Left lung (tissue), 10 donors: ENCODE results near the gene IGF1R. TPM values are rescaled to one million over a fixed set of nuclear protein-coding genes. Genes with fewer than 3 reads are reported as not detected.

ENCODE experiments used
- ATAC-seq: fragments of 200-7000 bp; cut with Tn5 transposase; one replicate; pipeline ENCODE4 v1.9.1; 2020; ENCODE audit warnings: moderate library complexity
- DNase-seq, 4 donors: peaks; one replicate each; pipeline ENCODE4 v3.0.0-alpha.2; 2013 to 2020
- H3K27ac ChIP-seq, 2 donors: fragments of 200-600 bp; sonication (generic) in 1 of 2; one replicate each; pipeline versions ENCODE4 v1.5.0 to v1.8.0; 2020 to 2021
- H3K27me3 ChIP-seq, 2 donors: fragments of 200-600 bp; sonication (generic) in 1 of 2; one replicate each; pipeline versions ENCODE4 v1.5.0 to v1.8.0; 2020 to 2021
- H3K36me3 ChIP-seq, 2 donors: fragments of 200-600 bp; sonication (generic) in 1 of 2; one replicate each; pipeline versions ENCODE4 v1.5.0 to v1.8.0; 2020 to 2021
- H3K4me1 ChIP-seq, 2 donors: fragments of 200-600 bp; one replicate each; pipeline ENCODE4 v1.8.0; 2021
- H3K4me3 ChIP-seq, 2 donors: fragments of 200-600 bp; sonication (generic) in 1 of 2; one replicate each; pipeline versions ENCODE4 v1.5.0 to v1.8.0; 2020 to 2021; ENCODE audit warnings: mild to moderate bottlenecking in 1 of 2
- H3K9me3 ChIP-seq, 2 donors: fragments of 200-600 bp; sonication (generic) in 1 of 2; one replicate each; pipeline versions ENCODE4 v1.5.0 to v1.8.0; 2020 to 2021
- intact Hi-C, 2 donors: fragments of 100-400 bp; cut with DNase I; formaldehyde crosslinking; loops; one replicate each; pipeline versions ENCODE4 v1.11.2 to v1.14.2; 2022
- polyA plus RNA-seq, 6 donors: library from polyadenylated mRNA; unstranded; fragments of 120-200 nt; gene quantifications; one replicate each; pipeline ENCODE4 v1.2.1, GENCODE V29; 2013; ENCODE audit not compliant: insufficient read length in 6 of 6
- total RNA-seq, 2 donors: library from RNA; stranded (reverse); fragmentation: NEBNext Ultra II Directional; extraction: Animal tissue kit (Norgen Biotek cat#: 25700); gene quantifications; one replicate each; pipeline ENCODE4 v1.2.1, GENCODE V29; 2021
- TF ChIP-seq, protein P1 (sequence below), 2 donors: fragments of 200-600 bp; sonication (generic) in 1 of 2; IDR thresholded peaks; one replicate each; pipeline versions ENCODE4 v1.5.0 to v1.8.0; 2021; ENCODE audit warnings: antibody characterized with exemption in 2 of 2
- donor health status: DM: no; HTN: yes; CAD: no.
- donor health status: DM: no; HTN: no; CAD: no.

The IGF1R gene
- total and polyA plus RNA-seq, 8 donors: 32.0 to 41.0 (median 37.0) TPM

DNA sequence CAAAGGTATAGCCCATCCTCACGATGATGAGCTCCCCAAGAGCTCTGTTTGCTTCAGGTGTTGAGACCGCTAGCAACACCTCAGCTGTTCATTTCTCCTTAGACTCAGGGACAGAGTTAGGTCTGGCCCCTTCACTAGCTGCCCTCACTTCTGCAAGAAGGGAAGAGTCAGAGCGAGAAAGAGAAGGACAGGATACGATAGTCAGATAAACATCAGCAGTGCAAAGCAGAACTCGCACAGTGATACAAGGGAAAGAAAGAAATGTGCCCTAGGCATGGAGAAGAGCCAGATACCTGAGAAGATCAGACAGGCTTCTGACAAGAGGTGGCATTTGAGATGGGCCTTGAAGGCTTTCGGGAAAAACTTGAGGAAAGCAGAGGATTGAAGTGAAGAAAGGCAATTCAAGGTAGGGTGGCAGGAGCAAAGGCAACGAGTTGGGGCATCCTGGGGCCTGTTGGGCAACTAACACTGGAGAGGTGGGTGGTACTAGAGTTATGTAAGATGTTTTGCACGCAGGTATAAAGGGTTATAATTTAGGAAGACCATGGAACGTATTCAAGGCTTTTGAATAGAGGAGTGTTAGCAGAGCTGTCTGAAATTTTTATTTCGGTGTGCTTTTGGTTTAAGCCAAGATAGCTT lies 253.2 kb downstream of the IGF1R start:
- Histone ChIP-seq H3K27ac (peak overlapping the region in 1 of 2 donors; percentile 45), H3K36me3 (peaks cover 0 to 4% of the 10 kb centered on the region in 2 donors), H3K4me1 (peaks cover 8 to 65% of the 10 kb centered on the region in 2 donors), H3K27me3 (no peaks in the 10 kb centered on the region), H3K9me3 (no peaks in the 10 kb centered on the region), H3K4me3 (no peak overlapping the region)
- intact Hi-C loops: loop anchor here in 1 of 2 donors (10.0 kb wide), 1 partner anchor 127 kb away; no protein-coding TSS in a partner anchor
- TF ChIP-seq, protein P1, sequence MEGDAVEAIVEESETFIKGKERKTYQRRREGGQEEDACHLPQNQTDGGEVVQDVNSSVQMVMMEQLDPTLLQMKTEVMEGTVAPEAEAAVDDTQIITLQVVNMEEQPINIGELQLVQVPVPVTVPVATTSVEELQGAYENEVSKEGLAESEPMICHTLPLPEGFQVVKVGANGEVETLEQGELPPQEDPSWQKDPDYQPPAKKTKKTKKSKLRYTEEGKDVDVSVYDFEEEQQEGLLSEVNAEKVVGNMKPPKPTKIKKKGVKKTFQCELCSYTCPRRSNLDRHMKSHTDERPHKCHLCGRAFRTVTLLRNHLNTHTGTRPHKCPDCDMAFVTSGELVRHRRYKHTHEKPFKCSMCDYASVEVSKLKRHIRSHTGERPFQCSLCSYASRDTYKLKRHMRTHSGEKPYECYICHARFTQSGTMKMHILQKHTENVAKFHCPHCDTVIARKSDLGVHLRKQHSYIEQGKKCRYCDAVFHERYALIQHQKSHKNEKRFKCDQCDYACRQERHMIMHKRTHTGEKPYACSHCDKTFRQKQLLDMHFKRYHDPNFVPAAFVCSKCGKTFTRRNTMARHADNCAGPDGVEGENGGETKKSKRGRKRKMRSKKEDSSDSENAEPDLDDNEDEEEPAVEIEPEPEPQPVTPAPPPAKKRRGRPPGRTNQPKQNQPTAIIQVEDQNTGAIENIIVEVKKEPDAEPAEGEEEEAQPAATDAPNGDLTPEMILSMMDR (IDR thresholded peaks at IDR 0.05): no peak
- DNase-seq: no peak
- ATAC-seq: no peak

DNA sequence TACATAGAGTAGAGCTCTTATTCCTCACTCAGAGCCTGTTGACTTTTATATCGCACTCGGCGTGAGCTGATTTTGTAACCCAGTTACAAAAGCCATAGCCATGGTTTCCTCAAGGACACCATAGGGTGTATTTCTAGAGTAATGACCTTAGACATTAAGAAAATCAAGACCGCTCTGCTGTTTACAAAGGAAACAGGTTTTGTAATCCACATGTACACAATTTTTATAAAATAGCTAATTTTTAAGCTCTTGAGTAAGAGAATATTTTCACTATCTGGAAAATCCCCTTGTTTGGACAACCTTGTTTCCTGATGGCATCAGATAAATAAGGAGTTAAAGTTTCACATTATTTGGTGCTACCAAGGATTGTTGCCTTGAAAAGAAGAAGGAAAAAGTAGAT lies 254.6 kb downstream of the IGF1R start:
- Histone ChIP-seq H3K27ac (peak overlapping the region in 1 of 2 donors; percentile 58), H3K4me1 (peaks cover 8 to 69% of the 10 kb centered on the region in 2 donors), H3K36me3 (peaks cover 0 to 2% of the 10 kb centered on the region in 2 donors), H3K27me3 (no peaks in the 10 kb centered on the region), H3K9me3 (no peaks in the 10 kb centered on the region), H3K4me3 (no peak overlapping the region)
- TF ChIP-seq, protein P1 (IDR thresholded peaks at IDR 0.05): no peak
- intact Hi-C loops: loop anchor here in 1 of 2 donors (10.0 kb wide), 1 partner anchor 128 kb away; no protein-coding TSS in a partner anchor
- no peak for ATAC-seq
- DNase-seq: no peak

DNA sequence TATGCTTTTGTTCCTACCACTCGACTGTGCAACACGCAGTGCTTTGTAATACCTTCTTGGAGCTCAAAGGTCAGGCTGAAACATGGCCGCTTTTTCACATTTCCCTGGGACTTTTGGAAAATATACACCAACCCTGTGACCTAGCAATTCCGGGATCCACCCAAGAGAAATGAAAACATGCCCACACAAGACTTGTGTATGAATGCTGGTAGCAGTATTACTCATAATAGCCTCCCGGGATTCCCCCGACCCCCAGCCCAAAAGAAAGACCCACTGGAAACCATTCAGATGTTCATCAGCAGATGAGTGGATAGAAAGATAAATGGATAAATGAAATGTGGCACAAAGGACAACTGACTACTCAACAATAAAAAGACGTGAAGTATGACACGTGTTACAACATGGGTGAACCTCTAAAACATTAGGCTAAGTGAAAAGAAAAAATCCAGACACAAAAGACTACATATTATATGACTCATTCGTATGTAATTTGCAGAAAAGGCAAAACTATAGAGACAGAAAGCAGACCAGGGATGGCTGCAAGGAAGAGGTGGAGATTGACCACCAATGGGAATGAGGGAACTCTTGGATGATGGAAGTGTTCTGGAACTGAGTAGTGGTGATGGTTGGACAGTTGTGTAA lies 255.2 kb downstream of the IGF1R start:
- H3K9me3 ChIP-seq: no peaks in the 10 kb centered on the region
- H3K4me1 ChIP-seq: peaks cover 8 to 68% of the 10 kb centered on the region in 2 donors
- ATAC-seq (no peak), DNase-seq (no peak)
- intact Hi-C loops: loop anchor here in 1 of 2 donors (10.0 kb wide), 1 partner anchor 129 kb away; no protein-coding TSS in a partner anchor
- H3K36me3 ChIP-seq: peaks cover 0 to 6% of the 10 kb centered on the region in 2 donors
- H3K27me3 ChIP-seq: no peaks in the 10 kb centered on the region
- H3K27ac ChIP-seq: peak overlapping the region in 1 of 2 donors; percentile 58
- TF ChIP-seq, protein P1 (IDR thresholded peaks at IDR 0.05): no peak
- H3K4me3 ChIP-seq: no peak overlapping the region

DNA sequence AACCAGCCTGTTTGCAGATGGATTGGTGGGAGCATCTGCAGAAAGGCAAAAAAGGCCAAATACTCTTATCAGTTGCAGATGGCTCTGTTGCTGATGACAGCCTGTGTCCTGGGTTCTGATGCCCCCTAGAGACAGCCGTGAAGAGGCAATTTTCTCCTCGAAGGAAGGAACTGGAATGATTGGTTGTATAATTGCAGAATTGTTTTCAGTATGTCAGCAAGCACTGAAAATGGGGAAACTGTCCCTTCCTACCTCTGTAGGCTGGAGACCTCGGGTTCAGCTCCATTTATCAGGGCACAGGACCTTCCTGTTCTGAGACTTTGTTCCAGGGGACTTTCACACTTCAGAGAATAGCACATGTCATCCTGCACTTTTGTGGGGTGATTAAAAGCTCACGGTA lies 256.2 kb downstream of the IGF1R start:
- ATAC-seq (peak; percentile 61), DNase-seq (peak in 1 of 4 donors; percentile 52)
- Histone ChIP-seq H3K27ac (peak overlapping the region in 1 of 2 donors; percentile 18), H3K9me3 (no peaks in the 10 kb centered on the region), H3K4me1 (peaks cover 8 to 58% of the 10 kb centered on the region in 2 donors), H3K36me3 (peaks cover 0 to 14% of the 10 kb centered on the region in 2 donors), H3K4me3 (no peak overlapping the region), H3K27me3 (no peaks in the 10 kb centered on the region)
- intact Hi-C loops: loop anchor here in 1 of 2 donors (10.0 kb wide), 1 partner anchor 130 kb away; no protein-coding TSS in a partner anchor
- TF ChIP-seq, protein P1 (IDR thresholded peaks at IDR 0.05): peak; percentile 12 to 21
